HCT116 (cell line): ENCODE results near the gene SND1.

Experiments
- CEBPB ChIP-seq: IDR thresholded peaks from 2 replicates; pipeline ENCODE4 v1.6.1; 2012; ENCODE audit warnings: low read depth
- CTCF ChIP-seq, 3 experiments: fragments of 200-600 bp in 1 of 3; sonication (generic) in 1 of 3; IDR thresholded peaks in 2 of 3; conservative IDR thresholded peaks in 1 of 3; 2 replicates each; pipeline ENCODE4 v1.5.1; 2012 to 2017; ENCODE audit warnings: low read depth in 2 of 3, low read length in 2 of 3, antibody characterized with exemption in 1 of 3, borderline replicate concordance in 1 of 3, control low read depth in 1 of 3, mild to moderate bottlenecking in 1 of 3, mixed read lengths in 1 of 3, mixed run types in 1 of 3, moderate library complexity in 1 of 3; ENCODE audit not compliant: insufficient read depth in 1 of 3
- MAX ChIP-seq: IDR thresholded peaks from 2 replicates; pipeline ENCODE4 v1.6.1; 2012
- POLR2A ChIP-seq: IDR thresholded peaks from 2 replicates; pipeline ENCODE4 v1.7.0; 2011; ENCODE audit warnings: borderline replicate concordance; ENCODE audit not compliant: insufficient read depth, insufficient read length; ENCODE audit errors: extremely low read depth
- TCF7L2 ChIP-seq: IDR thresholded peaks from 2 replicates; pipeline ENCODE4 v1.7.0; 2011; ENCODE audit warnings: borderline replicate concordance, inconsistent platforms; ENCODE audit not compliant: insufficient read depth, insufficient read length; ENCODE audit errors: extremely low read depth
- ZFX ChIP-seq: fragments of 450-650 bp; IDR thresholded peaks from 2 replicates; pipeline ENCODE4 v1.6.1; 2017

- TF ChIP-seq ZFX = no peak
- no peak for TF ChIP-seq POLR2A
- no peak for TF ChIP-seq CTCF (IDR thresholded peaks at IDR 0.05 in 2 of 3, conservative IDR thresholded peaks at IDR 0.05 in 1 of 3; ENCODE audit: borderline replicate concordance in 1 of 3, insufficient read depth in 1 of 3, low read depth in 2 of 3, low read length in 2 of 3)
- no peak for TF ChIP-seq TCF7L2
- TF ChIP-seq MAX = no peak
- TF ChIP-seq CEBPB = no peak
Measured at GRCh38 chr7:127927348-127927696, 275.3 kb downstream of the SND1 start.
